D721Med (cell line): ENCODE data around the gene TMEM170B.

Experiments
- DNase-seq: peaks from one replicate; pipeline ENCODE4 v3.0.0; 2011; ENCODE audit warnings: low spot score; ENCODE audit not compliant: insufficient read length
- FAIRE-seq: peaks from 2 replicates; lab custom pipeline; 2011; peaks lifted over from hg19 to GRCh38; lab: Jason Lieb, UNC
- TF ChIP-seq, protein P1 (sequence below): IDR thresholded peaks from 2 replicates; pipeline ENCODE4 v1.5.1; 2012; ENCODE audit warnings: mild to moderate bottlenecking, control low read depth; ENCODE audit not compliant: insufficient read depth; ENCODE audit errors: missing control alignments

TMEM170B gene

DNA sequence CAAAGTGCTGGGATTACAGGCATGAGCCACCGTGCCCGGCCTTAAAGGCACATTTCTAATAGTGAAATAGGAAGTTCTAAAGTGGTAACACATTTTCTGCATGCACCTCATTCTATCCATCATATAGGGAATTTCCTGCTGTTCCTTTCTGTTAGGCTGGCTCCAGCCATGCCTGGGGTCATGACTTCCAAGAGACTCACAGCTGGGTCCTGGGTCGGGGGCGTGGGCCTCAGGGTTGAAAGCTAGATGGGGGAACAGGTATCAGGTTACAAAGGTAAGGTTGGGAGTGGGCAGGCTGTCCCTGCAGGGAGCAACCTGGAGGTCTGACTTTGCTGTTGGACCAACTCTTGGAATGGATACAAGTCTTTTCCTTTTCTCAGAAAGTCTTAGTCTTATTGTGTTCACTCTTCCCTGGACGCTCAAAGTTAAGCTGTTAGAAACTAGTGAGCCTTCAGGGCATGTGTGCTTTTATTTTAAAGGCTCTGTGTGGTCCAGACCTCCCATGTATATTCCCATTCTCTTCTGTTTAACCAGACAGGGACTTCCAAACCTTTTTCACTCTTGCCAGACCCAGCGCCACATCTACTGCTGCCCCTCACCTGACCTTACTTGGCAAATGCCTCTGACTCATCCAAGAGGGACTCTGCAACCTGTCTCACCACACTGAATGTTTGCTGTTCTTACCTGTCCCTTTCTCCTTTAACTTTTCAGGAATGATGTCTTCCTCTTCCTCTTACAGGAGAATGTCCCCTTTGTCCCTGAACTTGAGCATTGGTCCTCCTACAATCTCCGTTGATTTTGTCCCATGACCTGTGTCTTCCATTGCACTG is 64.4 kb downstream of the TMEM170B start:
- no peak for DNase-seq
- TF ChIP-seq, protein P1, sequence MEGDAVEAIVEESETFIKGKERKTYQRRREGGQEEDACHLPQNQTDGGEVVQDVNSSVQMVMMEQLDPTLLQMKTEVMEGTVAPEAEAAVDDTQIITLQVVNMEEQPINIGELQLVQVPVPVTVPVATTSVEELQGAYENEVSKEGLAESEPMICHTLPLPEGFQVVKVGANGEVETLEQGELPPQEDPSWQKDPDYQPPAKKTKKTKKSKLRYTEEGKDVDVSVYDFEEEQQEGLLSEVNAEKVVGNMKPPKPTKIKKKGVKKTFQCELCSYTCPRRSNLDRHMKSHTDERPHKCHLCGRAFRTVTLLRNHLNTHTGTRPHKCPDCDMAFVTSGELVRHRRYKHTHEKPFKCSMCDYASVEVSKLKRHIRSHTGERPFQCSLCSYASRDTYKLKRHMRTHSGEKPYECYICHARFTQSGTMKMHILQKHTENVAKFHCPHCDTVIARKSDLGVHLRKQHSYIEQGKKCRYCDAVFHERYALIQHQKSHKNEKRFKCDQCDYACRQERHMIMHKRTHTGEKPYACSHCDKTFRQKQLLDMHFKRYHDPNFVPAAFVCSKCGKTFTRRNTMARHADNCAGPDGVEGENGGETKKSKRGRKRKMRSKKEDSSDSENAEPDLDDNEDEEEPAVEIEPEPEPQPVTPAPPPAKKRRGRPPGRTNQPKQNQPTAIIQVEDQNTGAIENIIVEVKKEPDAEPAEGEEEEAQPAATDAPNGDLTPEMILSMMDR = no peak
- FAIRE-seq = no peak

DNA sequence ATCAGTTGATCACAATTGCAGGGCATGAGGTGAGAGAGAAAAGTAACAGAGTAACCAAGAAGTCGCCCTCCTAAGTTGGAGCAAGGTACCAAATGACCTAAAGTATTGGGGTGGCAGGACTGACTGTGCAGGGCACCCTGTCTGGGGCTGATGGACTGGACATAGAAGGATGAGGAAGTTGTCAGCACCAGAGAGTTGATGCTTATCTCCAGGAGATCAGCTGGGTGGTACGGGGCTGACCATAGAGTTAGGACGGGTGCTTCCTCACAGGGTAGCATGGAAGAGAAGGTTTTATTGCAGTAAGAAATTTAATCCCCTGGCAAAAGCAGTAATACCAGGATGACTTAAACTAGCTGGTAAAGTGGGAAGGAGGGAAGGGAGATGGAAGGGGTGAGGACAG is 66.7 kb downstream of the TMEM170B start:
- DNase-seq (no peak), FAIRE-seq (no peak)
- TF ChIP-seq, protein P1 = no peak

DNA sequence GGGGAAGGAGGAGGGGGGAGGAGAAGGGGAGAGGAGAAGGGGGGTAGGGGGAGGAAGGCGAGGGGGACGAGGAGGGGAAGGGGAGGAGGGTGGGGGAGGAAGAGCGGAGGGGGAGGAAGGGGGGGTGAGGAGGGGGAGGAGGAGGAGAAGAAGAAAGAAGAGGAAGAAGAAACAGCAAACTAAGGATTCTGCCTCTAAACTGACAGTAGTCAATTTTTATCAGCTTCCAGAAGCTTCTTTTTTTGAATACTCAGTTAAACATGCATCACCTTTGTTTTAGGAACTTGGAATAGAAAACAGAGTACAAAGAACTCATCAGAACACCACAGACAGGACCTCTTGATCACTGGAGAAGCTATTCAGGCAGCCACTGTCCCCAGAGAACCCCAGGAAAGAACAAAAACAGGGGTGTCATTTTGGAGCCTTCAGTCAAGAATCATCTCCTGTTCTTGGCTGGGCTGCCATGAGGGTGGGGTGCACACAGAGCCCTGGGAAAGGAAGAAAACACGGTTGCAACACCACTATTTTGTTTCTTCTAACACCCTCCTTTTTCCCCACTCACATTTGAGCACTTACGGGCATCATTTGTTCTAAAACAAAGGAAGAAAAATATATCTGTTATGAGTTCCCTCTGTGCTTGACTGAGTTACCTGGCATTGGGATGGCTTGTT is 67.4 kb downstream of the TMEM170B start:
- TF ChIP-seq, protein P1 = no peak
- DNase-seq (no peak), FAIRE-seq (no peak)

DNA sequence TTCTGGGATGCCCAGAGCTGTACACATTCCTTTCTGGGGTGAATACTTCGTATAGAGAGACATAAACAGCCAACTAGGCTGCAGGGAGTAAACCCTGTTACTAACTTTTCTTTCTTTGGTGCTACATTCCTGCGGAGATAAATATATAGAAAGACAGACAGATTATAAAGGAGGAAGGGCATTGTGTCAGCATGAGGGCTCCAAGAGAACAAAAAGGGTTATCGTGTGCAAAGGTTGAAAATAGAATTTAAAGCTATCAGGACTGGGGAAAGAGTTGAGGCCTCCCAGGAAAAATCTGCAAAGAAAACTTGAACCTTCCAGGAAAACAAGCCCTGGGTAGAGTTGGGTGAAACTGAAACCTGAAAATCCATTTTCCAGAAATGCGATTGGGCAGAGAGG is 68.0 kb downstream of the TMEM170B start:
- TF ChIP-seq, protein P1 = no peak
- FAIRE-seq = no peak
- DNase-seq = no peak

DNA sequence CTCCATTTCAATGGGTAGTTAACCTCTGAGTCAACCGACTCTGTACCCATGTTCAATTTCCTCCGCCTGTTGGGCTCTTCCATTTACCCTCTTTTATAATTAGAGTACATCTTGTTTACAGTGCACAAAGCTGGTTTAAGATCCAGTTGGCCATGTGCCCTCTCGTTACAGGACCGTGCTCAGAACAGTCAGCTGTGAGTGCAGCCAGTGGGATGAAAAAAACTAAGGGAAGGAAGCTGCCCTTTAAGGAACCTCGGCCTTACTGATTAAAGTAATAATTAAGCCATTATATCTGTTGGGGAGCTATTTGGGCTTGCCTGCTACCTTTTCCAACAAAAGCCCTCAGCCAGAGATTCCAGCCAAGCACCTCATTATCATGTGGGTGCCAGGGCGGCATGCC is 68.8 kb downstream of the TMEM170B start:
- TF ChIP-seq, protein P1 = no peak
- no peak for DNase-seq
- FAIRE-seq = no peak

DNA sequence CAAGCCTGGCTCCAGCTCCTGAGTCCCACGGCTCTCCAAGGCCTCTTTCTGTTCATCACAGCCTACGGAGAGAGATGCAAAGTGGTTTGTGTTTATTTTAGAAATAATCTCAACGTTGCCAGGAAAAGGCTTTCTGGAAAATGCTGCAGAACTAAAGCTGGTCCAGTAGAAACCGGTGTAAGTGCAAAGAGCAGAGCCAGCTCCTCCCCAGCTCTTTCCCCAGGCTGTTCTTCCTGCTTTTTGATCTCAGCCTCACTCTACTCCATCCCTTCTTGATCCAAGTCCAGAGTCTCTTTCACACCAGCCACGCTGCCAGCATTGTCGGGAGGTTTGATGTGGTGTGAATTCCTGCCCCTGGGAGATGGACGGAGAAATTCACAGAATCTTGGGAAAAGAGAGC is 69.8 kb downstream of the TMEM170B start:
- FAIRE-seq (no peak), DNase-seq (no peak)
- TF ChIP-seq, protein P1 = no peak
